GM21390 (cell line): ENCODE measurements around the gene KCNAB1.
A peak's percentile ranks its signal among the peaks of the same experiment; 100 is the strongest.

ENCODE experiments used
- ATAC-seq: cut with Tn5 transposase; IDR thresholded peaks from one replicate; pipeline ENCODE4 v1.9.1; 2021; ENCODE audit not compliant: unreplicated experiment

The KCNAB1 gene

DNA sequence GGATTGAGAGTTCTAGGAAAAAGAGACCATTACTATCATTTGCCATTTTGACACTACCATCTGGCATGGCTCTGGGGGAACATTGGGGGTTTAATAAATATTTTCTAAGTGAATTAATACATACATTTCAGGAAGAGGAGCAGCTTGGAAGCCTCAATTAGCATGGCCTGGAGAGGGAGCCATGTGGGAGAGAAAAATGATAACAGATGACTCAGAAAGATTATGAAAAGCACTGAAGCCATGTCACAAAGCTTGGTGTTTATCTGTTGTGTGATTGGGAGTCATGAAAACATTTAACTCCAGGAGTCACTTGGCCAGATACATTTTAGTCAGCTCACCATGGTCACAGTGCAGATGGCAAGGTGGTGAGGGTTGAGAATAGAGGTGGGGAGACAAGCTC lies 313.5 kb downstream of the KCNAB1 start:
- ATAC-seq: no peak

DNA sequence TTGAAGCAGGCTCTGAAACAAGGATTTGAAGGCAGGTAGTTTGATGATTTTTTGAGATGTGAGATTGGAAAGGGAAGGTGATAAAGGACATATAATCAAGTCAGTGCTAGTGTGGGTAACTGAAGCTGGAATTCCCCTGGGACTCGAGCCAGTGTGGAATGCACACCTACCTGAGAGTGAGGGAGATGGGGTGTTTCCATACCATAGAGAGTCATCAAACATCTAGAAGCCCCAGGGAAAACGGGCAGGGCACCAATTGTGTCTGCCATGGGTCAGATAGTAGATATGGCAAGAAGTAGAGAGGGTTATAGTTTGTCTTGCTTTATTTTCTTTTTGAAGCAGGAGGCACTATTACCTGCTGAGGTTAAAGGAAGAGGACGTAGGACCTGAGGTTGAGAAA lies 314.5 kb downstream of the KCNAB1 start:
- no peak for ATAC-seq

DNA sequence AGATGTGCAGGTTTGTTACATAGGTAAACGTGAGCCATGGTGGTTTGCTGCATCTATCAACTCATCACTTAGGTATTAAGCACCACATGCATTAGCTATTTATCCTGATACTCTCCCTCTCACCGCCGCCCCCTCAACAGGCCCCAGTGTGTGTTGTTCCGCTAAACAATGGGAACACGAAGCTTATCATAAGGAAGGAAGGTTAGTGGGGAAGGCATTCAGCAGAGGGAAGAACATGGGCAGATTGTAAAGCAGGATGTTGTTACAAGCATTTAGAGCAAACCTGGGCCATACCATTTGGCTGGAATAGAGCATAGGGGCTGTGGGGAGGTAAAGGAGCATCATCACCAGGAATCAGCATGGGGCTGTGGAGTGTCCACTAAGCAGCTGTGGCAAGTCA lies 322.7 kb downstream of the KCNAB1 start:
- ATAC-seq: no peak

DNA sequence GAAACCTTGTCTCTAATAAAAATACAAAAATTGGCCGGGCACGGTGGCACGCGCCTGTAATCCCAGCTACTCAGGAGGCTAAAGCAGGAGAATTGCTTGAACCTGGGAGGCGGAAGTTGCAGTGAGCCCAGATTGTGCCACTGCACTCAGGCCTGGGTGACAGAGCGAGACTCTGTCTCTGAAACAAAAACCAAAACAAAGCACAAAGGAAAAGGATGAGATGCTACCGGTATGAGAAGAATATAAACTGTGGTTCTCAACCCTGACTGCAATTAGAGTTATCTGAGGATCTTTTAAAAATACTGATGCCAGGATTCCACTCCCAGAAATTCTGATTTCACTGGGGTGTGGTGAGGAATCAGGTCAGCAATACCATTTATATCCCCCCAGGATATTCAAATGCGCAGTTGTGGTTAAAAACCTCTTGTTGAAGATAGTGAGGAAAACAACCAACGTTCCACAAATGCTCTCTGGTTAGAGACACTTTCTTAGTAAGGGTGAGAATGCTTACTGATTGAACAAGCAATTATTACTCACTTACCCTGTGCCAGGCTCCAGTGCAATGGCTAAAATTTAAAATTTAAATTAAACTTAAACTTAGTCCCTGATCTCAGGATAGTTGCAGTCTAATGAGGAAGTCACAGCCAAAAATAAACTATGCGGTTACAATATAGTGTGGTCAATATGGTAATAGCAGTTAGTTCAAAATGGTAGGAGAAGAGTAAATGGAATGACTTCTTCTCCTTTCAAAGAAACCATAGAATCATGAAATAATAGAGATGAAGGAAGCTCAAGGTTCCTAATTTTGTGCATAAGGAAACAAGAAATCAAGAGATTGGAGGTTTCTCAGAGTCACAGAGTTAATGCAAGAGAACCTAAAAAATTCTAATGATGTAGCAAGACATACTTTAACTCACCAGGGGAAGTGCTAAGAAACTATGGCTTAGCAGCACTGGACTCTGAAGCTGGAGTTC lies 325.0 kb downstream of the KCNAB1 start:
- ATAC-seq: no peak

DNA sequence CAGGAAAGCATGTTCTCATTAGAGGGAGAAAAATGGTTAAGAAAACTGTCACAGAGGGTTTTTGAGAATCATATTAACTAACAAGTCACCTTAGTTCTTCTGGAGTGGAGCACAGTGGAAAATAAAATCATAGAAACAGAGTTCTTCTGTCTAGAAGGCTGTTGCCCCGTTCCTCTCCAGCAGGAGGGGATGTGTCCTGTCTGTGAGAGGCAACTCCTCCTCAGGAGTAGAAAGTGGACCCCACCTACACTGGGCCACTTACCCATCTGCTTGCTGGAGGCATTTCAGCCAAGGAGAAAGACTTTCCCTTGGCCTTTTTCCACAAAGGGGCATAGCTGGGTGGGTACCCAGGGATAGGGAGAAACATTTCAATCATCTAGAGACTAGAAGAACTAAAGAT lies 327.9 kb downstream of the KCNAB1 start:
- ATAC-seq: peak; percentile 67

DNA sequence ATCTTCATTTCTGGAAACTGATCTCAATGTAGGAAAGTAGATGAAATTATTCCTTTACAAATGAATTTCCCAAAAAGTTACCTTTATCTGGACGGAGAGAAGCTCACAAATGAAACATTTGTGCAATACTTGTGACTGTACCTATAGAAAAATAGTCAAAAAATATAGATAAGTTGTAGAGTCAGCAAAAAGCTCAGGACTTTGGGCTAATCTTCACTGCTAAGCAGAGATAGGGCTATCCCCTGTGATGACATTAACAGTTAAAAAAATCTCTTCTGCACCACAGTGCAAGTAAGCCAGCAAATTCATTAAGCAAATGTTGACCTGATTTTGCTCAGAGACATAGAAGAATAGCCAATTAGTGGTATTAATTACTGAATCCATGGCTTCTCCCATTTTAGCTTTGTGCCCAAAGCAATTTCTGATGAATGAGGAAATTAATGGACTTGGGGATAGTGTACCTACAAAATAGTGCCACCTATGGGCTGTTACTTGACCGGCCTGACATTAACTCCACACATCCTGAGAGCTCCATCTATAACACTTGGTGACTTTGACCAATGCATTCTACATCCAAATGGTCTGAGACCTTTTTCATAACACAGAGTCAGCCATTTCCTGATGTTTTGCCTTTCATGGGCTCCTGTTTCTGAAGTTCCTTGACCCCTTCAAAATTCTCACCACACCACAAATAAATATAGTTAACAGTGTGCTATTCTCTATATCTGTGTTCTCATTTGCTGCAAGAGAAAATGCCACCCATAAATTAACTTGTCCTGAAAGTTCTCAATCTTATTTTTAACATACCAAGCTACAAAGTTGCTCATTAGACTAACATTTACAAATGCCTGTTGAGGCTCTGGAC lies 329.6 kb downstream of the KCNAB1 start:
- ATAC-seq: peak; percentile 69

DNA sequence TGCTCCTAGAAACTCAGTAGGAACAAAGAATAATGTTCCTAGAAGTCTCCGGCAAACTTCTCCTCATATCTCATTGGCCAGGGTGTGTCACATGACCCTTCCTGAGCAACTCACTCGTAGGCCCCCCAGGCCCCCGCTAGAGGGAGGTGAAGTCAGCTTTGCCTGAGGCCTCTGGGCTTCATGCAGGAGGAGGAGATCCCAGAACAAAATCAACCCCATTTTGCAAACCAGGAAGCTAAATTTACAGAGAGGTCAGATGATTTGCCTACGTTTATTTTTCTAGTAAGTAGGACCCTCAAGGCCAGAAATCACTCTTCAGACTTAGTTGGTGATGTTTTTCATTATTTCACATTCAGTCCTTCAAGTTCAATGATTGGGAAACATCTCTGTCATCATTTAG lies 335.5 kb downstream of the KCNAB1 start:
- ATAC-seq: no peak

DNA sequence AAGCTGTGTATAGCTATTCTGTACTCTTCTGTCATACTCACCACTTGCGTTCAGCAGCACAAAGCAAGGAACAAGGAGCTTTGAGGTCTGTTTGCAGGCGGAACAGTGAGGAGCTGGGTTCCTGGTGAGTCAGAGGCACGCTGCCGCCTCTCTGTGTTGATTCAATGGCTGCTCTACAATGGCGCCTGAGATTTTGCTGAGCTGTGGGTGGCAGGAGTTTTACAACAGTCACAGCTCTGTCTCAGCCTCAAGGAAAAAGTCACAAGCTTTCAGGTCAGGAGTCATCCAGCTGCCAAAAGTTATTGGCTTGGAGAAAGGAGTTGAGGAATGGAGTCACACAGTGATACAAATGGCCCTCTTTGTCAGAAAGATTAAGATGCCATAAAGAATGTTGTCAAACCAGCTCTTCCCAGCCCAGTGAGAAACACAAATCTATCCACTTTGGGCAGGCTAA lies 336.4 kb downstream of the KCNAB1 start:
- no peak for ATAC-seq

DNA sequence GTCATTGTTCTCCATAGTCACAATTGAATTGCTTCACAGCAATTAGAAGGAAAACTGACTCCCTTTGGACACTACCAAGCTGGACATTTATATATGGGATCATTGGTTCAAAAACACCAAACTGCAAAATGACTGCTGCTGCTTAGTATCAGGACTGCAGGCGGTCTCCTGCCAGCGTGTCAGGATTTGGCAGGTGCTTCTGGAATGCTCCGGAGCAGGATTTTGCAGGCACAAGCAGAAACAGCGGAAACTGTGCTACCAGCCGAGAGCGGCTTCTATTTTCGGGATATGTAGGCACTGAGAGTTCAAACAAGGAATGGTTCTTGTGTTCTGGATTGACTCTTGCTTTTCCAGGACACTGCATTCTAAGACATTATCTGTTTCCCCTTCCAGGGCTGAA lies 339.1 kb downstream of the KCNAB1 start:
- ATAC-seq: no peak

GRCh38 chr3:156460206-156460611 lies 339.8 kb downstream of the KCNAB1 start:
- peak; percentile 81 for ATAC-seq

DNA sequence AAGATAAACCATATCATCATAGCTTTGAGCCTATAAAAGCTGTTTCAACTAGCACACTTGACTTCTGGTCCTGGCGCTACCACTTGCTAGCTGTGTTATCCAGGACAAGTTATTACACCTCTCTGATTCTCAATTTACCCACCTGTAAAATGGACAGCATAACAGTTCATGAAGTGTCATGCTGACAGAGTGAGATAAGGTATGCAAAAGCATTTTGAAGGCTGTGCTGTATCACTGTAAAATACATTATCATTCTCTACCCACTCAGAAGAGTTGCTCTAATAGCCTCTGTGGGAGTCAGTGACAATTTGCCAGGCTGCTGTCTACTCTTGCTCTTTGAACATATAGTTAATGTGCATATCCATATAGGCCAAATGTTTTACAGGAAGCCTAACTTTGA lies 341.5 kb downstream of the KCNAB1 start:
- no peak for ATAC-seq

GRCh38 chr3:156463123-156463522 lies 342.7 kb downstream of the KCNAB1 start:
- no peak for ATAC-seq

GRCh38 chr3:156465194-156465593 lies 344.8 kb downstream of the KCNAB1 start:
- ATAC-seq: no peak

DNA sequence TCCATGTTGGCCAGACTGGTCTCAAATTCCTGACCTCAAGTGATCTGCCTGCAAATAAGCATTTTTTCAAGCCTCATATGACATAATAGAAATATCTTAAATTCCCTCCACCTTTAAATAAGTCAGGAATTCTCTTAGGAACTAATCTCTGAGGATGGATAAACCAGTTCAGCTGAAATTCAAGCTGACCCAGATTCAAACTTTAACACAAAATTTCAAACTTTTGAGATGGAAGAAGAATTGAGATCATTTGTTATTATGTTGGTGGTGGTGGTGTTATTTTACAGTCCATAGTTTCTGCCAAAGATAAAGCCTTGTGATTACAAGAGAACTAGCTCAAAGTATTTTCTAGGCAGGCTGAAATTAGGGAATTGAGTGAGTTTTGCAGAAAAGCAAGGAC lies 349.1 kb downstream of the KCNAB1 start:
- ATAC-seq: no peak

DNA sequence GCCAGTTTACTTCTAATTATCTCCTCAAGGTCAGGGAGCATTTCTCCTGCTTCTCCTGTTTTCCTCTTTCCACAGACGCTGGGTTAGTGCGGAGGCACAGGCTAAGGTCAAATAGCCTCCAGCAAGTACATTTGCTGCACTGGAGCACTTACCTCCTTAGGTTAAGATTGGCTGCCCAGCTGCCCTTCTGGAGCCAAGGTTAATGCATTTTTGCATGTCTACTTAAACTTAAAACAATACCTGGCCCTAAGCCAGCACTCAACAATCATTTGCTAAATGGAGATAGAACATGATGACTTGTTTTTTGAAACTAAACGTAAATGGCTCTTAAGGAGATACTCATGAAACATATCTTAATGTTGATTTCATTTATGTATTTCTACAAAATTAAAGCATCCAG lies 351.1 kb downstream of the KCNAB1 start:
- ATAC-seq: no peak

- ATAC-seq: no peak
These were observed 351.8 kb downstream of the KCNAB1 start for GRCh38 chr3:156472150-156472549.

- ATAC-seq: no peak
These were observed 352.3 kb downstream of the KCNAB1 start for GRCh38 chr3:156472684-156473083.

DNA sequence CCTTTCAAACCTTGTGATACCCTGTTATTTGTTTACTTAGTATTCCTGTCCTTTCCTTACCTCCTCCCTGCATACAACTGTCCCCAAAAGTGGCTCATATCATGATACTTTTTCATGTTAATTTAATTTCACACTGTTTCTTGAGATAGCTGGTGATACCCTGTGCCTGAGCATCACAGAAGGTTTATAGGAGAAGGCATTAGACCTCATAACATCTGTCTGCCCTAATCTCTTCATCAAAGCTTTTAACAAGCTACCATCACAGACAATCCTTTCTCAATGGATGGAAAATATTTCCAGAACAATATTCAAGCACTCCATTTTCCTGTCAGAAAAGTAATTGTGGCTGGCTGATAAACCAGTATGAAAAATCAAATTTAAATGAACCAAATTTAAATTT lies 353.0 kb downstream of the KCNAB1 start:
- no peak for ATAC-seq

DNA sequence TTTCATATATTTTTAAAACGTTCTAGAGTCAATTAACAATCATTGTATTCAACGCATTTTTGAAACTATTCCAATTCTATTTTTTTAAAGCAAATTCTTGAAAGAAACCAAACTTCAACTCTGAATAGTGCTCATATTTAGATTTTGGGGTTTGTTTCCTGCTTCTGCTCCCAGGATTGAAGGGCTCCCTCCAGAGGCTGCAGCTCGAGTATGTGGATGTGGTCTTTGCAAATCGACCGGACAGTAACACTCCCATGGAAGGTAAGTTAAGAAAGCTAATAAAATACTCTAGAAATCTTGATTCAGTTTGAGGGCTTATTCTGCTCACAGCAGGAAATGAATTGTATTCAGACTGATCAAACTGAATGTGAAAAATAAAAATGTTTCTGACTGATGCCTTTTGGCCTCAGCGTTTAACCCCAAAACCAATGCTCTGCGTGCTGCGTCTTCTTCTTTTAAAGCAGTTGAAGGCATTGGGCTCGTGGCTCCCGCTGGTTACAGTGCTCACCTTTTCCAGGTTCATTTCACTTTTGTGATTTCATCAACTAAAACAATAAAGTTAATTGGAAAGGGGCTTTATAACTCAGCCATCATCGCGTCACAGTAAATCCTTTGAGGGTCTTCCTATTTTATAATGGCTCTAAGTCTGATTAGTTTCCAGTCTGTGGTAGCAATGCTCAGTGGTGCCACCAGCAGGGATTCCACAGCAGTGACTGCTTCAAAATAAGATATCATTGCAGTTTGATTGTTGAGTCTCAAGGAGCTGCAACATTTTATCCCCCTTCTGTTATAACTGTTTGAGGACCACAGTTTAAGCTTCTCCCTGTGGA lies 354.4 kb downstream of the KCNAB1 start:
- ATAC-seq: no peak

GRCh38 chr3:156477323-156477722 lies 356.9 kb downstream of the KCNAB1 start:
- ATAC-seq: no peak

GRCh38 chr3:156478891-156479290 lies 358.5 kb downstream of the KCNAB1 start:
- no peak for ATAC-seq
